ENCODE results near the gene SUPT16H.
"Not testable (repeated sequence)": the region's sequence is repeated elsewhere in the genome, so short reads cannot be mapped to it uniquely, and the experiment has no call there.

Gene SUPT16H

DNA sequence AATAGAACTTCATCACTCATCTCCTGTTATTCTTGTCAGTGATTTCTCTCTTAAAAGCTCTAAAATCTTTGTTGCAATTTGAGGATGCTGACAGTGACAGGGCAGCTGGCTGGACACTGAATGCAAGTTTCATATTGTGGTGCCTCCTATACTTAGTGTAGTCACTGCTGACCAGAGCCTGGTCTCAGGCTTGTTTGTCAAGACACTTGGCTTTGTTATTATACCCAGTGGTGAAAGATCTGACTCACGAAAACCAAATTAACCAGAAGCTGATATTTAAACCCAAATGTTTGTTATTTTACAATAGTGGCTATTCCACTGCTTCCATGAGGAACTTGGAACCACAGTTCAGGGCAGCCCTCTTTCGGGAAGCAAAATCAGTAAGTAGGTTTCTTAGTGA is 61.1 kb downstream of the SUPT16H start:
- no peak overlapping the region for H3K27ac ChIP-seq (ENCODE audit: low read depth, low read length, severe bottlenecking)
- no peaks in the 10 kb centered on the region for H3K4me1 ChIP-seq (ENCODE audit: control insufficient read depth, insufficient read depth, low read length, poor library complexity, severe bottlenecking)
- H3K4me3 ChIP-seq (ENCODE audit: extremely low read depth, insufficient read depth, low read length, poor library complexity, severe bottlenecking) = no peak overlapping the region
- H3K36me3 ChIP-seq (ENCODE audit: control insufficient read depth, insufficient read depth, low read length) = no peaks in the 10 kb centered on the region
- no peaks in the 10 kb centered on the region for H3K9me3 ChIP-seq (ENCODE audit: control insufficient read depth, low read length)
- WGBS, 2 experiments (ENCODE audit: insufficient coverage in 2 of 2) = 80 to 100% methylated on average over 1 to 2 of the region's 2 CpGs

DNA sequence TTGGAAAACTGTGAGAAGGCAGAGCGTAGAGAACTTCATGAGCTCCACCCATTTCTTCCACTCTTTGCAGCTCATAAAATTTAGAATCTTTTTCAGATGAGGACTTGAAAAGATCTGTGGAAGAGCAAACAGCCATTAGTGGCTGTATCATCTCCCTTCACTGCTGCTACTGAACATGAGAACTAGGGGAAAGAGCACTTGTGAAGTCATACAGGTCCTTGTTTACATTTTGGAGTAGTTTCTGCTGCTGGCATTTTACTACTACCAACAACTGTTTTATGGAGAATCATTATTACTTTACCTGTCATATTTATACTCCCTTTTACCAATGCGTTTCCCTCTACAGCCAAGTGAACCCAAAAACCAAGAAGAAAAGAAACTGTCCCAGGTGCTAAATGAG is 62.9 kb downstream of the SUPT16H start:
- Histone ChIP-seq H3K36me3 (ENCODE audit: control insufficient read depth, insufficient read depth, low read length) (no peaks in the 10 kb centered on the region), H3K27ac (ENCODE audit: low read depth, low read length, severe bottlenecking) (no peak overlapping the region), H3K4me1 (ENCODE audit: control insufficient read depth, insufficient read depth, low read length, poor library complexity, severe bottlenecking) (no peaks in the 10 kb centered on the region), H3K9me3 (ENCODE audit: control insufficient read depth, low read length) (no peaks in the 10 kb centered on the region), H3K4me3 (ENCODE audit: extremely low read depth, insufficient read depth, low read length, poor library complexity, severe bottlenecking) (no peak overlapping the region)
- WGBS, 2 experiments (ENCODE audit: insufficient coverage in 2 of 2) = 83 to 100% methylated on average over 1 to 2 of the region's 2 CpGs

DNA sequence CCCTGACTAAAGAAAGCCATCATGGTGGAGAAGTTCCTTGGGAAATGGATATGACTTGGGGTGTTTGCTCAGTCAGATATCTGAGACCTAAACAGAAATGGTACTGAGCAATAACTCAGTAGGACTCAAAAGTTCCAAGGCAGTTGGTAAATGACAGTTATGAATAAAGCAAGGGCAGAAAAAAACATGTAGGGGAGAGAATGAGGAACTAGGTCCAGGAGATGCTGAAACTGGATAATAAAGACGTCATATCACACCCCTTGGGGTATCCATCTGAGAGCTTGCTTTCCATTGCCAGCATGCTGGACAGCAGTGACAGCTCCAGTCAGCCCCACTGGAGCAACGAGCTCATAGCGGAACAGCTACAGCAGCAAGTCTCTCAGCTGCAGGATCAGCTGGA is 66.4 kb downstream of the SUPT16H start:
- Histone ChIP-seq H3K27ac (ENCODE audit: low read depth, low read length, severe bottlenecking) (no peak overlapping the region), H3K9me3 (ENCODE audit: control insufficient read depth, low read length) (no peaks in the 10 kb centered on the region), H3K36me3 (ENCODE audit: control insufficient read depth, insufficient read depth, low read length) (no peaks in the 10 kb centered on the region), H3K4me3 (ENCODE audit: extremely low read depth, insufficient read depth, low read length, poor library complexity, severe bottlenecking) (no peak overlapping the region), H3K4me1 (ENCODE audit: control insufficient read depth, insufficient read depth, low read length, poor library complexity, severe bottlenecking) (no peaks in the 10 kb centered on the region)
- WGBS, 2 experiments (ENCODE audit: insufficient coverage in 2 of 2) = 83 to 100% methylated on average over 3 of the region's 3 CpGs

DNA sequence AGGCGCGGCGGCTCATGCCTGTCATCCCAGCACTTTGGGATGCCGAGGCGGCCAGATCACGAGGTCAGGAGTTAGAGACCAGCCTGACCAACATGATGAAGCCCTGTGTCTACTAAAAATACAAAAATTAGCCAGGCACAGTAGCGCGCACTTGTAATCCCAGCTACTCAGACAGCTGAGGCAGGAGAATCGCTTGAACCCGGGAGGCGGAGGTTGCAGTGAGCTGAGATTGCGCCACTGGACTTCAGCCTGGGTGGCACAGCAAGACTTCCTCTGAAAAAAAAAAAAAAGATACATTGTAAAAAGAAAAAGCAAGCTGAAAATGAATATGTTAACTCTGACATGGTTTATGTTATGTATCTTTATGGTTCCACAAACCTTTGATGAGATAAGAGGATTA is 70.3 kb downstream of the SUPT16H start:
- Histone ChIP-seq H3K9me3 (ENCODE audit: control insufficient read depth, low read length) (no peaks in the 10 kb centered on the region), H3K36me3 (ENCODE audit: control insufficient read depth, insufficient read depth, low read length) (no peaks in the 10 kb centered on the region), H3K4me3 (ENCODE audit: extremely low read depth, insufficient read depth, low read length, poor library complexity, severe bottlenecking) (no peak overlapping the region), H3K27ac (ENCODE audit: low read depth, low read length, severe bottlenecking) (no peak overlapping the region), H3K4me1 (ENCODE audit: control insufficient read depth, insufficient read depth, low read length, poor library complexity, severe bottlenecking) (no peaks in the 10 kb centered on the region)
- 91 to 93% methylated on average over 10 to 12 of the region's 12 CpGs for WGBS, 2 experiments (ENCODE audit: insufficient coverage in 2 of 2)

DNA sequence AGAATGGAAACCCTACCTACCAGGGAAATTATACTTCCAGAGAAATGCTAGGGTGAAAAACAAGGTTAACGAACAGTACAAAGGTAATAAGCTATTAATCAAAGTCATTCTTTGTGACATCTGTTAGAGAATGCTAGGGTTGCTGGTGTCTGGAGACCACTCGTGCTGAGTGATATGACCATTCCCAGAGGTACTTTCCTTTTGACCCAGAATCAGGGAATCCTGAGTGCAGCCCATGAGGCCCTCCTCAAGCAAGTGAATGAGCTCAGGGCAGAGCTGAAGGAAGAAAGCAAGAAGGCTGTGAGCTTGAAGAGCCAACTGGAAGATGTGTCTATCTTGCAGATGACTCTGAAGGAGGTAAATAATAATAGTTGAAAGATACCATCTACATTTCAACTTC is 72.2 kb downstream of the SUPT16H start:
- H3K27ac ChIP-seq (ENCODE audit: low read depth, low read length, severe bottlenecking) = no peak overlapping the region
- 89 to 100% methylated on average over 1 of the region's 2 CpGs for WGBS, 2 experiments (ENCODE audit: insufficient coverage in 2 of 2)
- H3K4me1 ChIP-seq (ENCODE audit: control insufficient read depth, insufficient read depth, low read length, poor library complexity, severe bottlenecking) = no peaks in the 10 kb centered on the region
- no peaks in the 10 kb centered on the region for H3K36me3 ChIP-seq (ENCODE audit: control insufficient read depth, insufficient read depth, low read length)
- H3K9me3 ChIP-seq (ENCODE audit: control insufficient read depth, low read length) = no peaks in the 10 kb centered on the region
- H3K4me3 ChIP-seq (ENCODE audit: extremely low read depth, insufficient read depth, low read length, poor library complexity, severe bottlenecking) = no peak overlapping the region

DNA sequence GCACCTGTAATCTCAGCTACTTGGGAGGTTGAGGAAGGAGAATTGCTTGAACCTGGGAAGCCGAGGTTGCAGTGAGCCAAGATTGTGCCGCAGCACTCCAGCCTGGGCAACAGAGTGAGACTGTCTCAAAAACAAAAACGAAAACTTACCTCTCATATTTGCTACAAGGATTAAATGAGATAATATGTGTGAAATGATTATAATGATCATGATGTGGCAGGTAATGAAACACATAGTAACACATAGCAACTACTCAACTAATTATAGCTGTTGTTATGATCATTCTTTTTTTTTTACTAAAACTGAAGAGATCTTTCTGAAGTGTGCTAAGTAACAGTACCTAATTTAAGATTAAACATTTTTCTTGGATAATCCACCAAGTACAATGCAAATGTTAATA is 73.9 kb downstream of the SUPT16H start:
- Histone ChIP-seq H3K36me3 (ENCODE audit: control insufficient read depth, insufficient read depth, low read length) (no peaks in the 10 kb centered on the region), H3K9me3 (ENCODE audit: control insufficient read depth, low read length) (no peaks in the 10 kb centered on the region), H3K27ac (ENCODE audit: low read depth, low read length, severe bottlenecking) (no peak overlapping the region), H3K4me1 (ENCODE audit: control insufficient read depth, insufficient read depth, low read length, poor library complexity, severe bottlenecking) (no peaks in the 10 kb centered on the region), H3K4me3 (ENCODE audit: extremely low read depth, insufficient read depth, low read length, poor library complexity, severe bottlenecking) (no peak overlapping the region)
- 100% methylated on average over 1 of the region's 3 CpGs; no CpG with 5 or more reads in 1 of the 2 experiments for WGBS, 2 experiments (ENCODE audit: insufficient coverage in 2 of 2)

DNA sequence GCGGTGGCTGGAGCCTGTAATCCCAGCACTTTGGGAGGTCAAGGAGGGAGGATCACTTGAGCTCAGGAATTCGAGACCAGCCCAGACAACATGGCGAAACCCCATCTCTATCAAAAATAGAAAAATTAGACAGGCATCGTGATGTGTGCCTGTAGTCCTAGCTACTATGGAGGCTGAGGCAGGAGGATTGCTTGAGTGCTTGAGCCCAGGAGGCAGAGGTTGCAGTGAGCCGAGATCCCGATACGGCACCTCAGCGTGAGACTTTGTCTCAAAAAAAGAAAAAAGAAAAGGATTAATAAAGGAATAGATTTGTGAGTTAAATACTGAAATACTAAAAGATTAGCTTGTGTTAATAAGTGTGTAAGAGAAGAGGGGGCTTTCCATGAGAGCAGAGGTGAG is 74.6 kb downstream of the SUPT16H start:
- Histone ChIP-seq H3K4me1 (ENCODE audit: control insufficient read depth, insufficient read depth, low read length, poor library complexity, severe bottlenecking) (no peaks in the 10 kb centered on the region), H3K27ac (ENCODE audit: low read depth, low read length, severe bottlenecking) (peak overlapping the region; percentile 49), H3K36me3 (ENCODE audit: control insufficient read depth, insufficient read depth, low read length) (no peaks in the 10 kb centered on the region), H3K4me3 (ENCODE audit: extremely low read depth, insufficient read depth, low read length, poor library complexity, severe bottlenecking) (peak overlapping the region; percentile 24), H3K9me3 (ENCODE audit: control insufficient read depth, low read length) (no peaks in the 10 kb centered on the region)
- 70 to 76% methylated on average over 6 to 7 of the region's 8 CpGs for WGBS, 2 experiments (ENCODE audit: insufficient coverage in 2 of 2)

DNA sequence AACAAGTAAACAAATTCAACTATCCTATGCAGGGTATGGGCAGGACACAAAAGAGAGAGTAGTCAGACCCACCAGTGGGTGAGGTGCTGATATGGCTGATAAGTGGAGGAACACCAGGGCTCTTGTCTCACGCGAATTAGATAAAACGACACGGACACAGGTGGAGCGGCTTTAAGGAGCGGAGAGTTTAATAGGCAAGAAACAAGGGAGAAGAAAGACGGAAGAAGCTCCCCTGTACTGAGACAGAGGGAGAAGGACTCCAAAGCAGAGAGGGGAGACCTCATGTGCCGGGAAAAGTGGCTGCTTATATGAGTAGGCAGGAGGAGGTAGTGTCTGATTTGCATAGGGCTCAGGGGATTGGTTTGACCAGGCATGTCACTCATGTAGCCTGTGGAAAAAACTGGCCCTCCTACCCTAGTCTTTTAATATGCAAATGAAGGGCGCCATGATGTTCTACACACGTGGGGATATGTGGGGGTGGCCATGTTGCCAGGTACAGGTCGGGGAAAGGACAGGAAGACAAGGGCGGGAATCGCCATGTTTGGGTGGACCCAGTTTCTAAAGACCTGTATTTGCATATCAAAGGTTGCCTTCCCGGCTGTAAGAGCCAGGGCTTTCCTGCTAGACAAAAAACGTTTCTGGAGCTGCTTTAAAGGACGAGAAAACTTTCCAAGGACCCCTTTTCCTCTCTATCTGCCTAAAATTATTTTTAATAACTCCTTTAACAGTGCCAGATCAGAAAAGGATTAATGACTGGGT is 75.2 kb downstream of the SUPT16H start:
- 8% methylated on average over 13 to 16 of the region's 16 CpGs for WGBS, 2 experiments (ENCODE audit: insufficient coverage in 2 of 2)

DNA sequence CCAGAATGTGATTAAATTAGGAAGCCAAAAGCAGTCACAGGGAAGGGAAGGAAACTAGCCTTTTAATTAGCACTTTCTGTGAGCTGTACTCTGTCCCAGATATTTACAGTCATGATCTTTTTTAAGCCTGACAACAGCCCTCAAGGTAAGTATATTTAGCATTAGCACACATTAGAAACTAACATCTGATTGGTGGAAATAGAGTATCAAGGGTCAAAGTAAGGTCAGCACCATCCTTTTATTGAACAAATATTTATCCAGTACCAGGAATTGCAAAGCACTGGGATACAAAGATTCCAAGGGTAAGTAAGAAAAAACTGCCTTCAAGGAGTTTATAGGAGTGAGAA is 75.7 kb downstream of the SUPT16H start:
- Histone ChIP-seq H3K27ac (ENCODE audit: low read depth, low read length, severe bottlenecking) (peak overlapping the region; percentile 74), H3K36me3 (ENCODE audit: control insufficient read depth, insufficient read depth, low read length) (no peaks in the 10 kb centered on the region), H3K9me3 (ENCODE audit: control insufficient read depth, low read length) (no peaks in the 10 kb centered on the region), H3K4me3 (ENCODE audit: extremely low read depth, insufficient read depth, low read length, poor library complexity, severe bottlenecking) (no peak overlapping the region), H3K4me1 (ENCODE audit: control insufficient read depth, insufficient read depth, low read length, poor library complexity, severe bottlenecking) (no peaks in the 10 kb centered on the region)

More for the DNA sequence above, 75.2 kb downstream of the SUPT16H start:
- Histone ChIP-seq H3K36me3 (ENCODE audit: control insufficient read depth, insufficient read depth, low read length) (no peaks in the 10 kb centered on the region), H3K4me1 (ENCODE audit: control insufficient read depth, insufficient read depth, low read length, poor library complexity, severe bottlenecking) (no peaks in the 10 kb centered on the region), H3K9me3 (ENCODE audit: control insufficient read depth, low read length) (no peaks in the 10 kb centered on the region), H3K4me3 (ENCODE audit: extremely low read depth, insufficient read depth, low read length, poor library complexity, severe bottlenecking) (peak overlapping the region; percentile 24), H3K27ac (ENCODE audit: low read depth, low read length, severe bottlenecking) (peak overlapping the region; percentile 74)

DNA sequence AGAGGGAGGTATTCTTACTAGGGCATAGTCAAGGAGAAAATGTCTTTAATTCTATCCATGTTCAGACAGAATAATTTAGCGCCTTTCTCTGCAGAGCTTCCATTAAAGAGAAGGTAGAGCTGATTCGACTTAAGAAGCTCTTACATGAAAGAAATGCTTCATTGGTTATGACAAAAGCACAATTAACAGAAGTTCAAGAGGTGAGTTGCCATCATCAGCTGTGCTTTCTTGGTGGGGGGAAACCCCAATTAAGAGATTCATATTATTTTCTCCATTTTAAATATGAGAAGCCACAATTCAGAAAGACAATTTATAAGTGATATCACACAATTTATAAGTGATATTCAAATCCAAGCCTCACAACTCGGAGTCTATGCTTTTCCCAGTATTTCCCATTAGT is 76.2 kb downstream of the SUPT16H start:
- H3K36me3 ChIP-seq (ENCODE audit: control insufficient read depth, insufficient read depth, low read length) = no peaks in the 10 kb centered on the region
- H3K4me1 ChIP-seq (ENCODE audit: control insufficient read depth, insufficient read depth, low read length, poor library complexity, severe bottlenecking) = no peaks in the 10 kb centered on the region
- no peak overlapping the region for H3K4me3 ChIP-seq (ENCODE audit: extremely low read depth, insufficient read depth, low read length, poor library complexity, severe bottlenecking)
- WGBS, 2 experiments (ENCODE audit: insufficient coverage in 2 of 2) = 83 to 100% methylated on average over 1 to 2 of the region's 3 CpGs
- H3K27ac ChIP-seq (ENCODE audit: low read depth, low read length, severe bottlenecking) = no peak overlapping the region
- H3K9me3 ChIP-seq (ENCODE audit: control insufficient read depth, low read length) = no peaks in the 10 kb centered on the region

DNA sequence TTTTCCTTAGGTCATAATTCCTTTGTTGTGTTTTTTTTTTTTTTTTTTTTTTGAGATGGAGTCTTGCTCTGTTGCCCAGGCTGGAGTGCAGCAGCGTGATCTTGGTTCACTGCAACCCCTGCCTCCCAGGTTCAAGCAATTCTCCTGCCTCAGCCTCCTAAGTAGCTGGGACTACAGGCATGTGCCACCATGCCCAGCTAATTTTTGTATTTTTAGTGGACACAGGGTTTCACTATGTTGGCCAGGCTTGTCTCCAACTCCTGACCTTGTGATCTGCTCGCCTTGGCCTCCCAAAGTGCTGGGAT is 81.0 kb downstream of the SUPT16H start:
- not testable (repeated sequence) for H3K4me1 ChIP-seq (ENCODE audit: control insufficient read depth, insufficient read depth, low read length, poor library complexity, severe bottlenecking); H3K27ac ChIP-seq (ENCODE audit: low read depth, low read length, severe bottlenecking); H3K9me3 ChIP-seq (ENCODE audit: control insufficient read depth, low read length); H3K36me3 ChIP-seq (ENCODE audit: control insufficient read depth, insufficient read depth, low read length); H3K4me3 ChIP-seq (ENCODE audit: extremely low read depth, insufficient read depth, low read length, poor library complexity, severe bottlenecking)
- WGBS, 2 experiments (ENCODE audit: insufficient coverage in 2 of 2) = 78 to 100% methylated on average over 1 of the region's 2 CpGs

Measured in mesodermal cell (in vitro differentiated cells).